ENCODE measurements around the gene ASCL2.

ASCL2 gene

GRCh38 chr11:2271327-2272227 is 1.2 kb upstream of the ASCL2 start:
- DNase-seq, result peak; percentile 14

- no peak for DNase-seq
Measured at GRCh38 chr11:2271077-2271326, 614 bp upstream of the ASCL2 start.

- DNase-seq, result peak; percentile 85
Measured at GRCh38 chr11:2269601-2270321, 627 bp downstream of the ASCL2 start.

- DNase-seq, result peak; percentile 58
Measured at GRCh38 chr11:2268729-2269600, 1.4 kb downstream of the ASCL2 start.

- no peak for DNase-seq
Measured at GRCh38 chr11:2267851-2268728, 2.3 kb downstream of the ASCL2 start.

DNA sequence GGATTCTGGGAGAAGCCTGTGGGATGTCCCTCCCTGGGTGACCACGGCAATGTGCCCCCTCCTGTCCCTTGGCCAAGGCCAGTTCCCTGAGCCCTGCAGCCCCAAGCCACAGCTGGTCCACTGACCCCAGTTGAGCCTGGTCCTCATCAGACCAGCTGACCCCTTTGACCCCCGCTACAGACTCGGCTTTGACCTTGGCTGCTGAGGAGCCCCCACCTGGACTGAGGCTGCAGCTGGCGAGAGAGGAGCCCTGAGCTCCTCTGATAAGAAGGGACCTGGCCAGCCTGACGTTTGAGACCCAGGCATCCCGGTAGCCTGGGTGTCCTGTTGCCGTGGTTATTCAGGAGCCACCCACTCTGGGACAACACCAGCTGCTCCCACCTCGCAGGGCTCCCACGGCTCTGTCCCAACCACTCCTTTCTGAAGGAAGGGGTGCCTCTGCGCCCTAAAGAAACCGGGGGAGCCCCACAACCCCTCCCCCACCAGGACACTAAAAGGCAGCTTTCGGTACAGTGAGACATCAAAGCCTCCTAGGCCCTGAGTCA is 3.0 kb downstream of the ASCL2 start:
- no peak for DNase-seq

- DNase-seq, result no peak
Measured at GRCh38 chr11:2266586-2267305, 3.6 kb downstream of the ASCL2 start.

- DNase-seq, result no peak
Measured at GRCh38 chr11:2265854-2266585, 4.4 kb downstream of the ASCL2 start.

GRCh38 chr11:2265396-2265795 is 5.0 kb downstream of the ASCL2 start:
- no peak for DNase-seq

DNA sequence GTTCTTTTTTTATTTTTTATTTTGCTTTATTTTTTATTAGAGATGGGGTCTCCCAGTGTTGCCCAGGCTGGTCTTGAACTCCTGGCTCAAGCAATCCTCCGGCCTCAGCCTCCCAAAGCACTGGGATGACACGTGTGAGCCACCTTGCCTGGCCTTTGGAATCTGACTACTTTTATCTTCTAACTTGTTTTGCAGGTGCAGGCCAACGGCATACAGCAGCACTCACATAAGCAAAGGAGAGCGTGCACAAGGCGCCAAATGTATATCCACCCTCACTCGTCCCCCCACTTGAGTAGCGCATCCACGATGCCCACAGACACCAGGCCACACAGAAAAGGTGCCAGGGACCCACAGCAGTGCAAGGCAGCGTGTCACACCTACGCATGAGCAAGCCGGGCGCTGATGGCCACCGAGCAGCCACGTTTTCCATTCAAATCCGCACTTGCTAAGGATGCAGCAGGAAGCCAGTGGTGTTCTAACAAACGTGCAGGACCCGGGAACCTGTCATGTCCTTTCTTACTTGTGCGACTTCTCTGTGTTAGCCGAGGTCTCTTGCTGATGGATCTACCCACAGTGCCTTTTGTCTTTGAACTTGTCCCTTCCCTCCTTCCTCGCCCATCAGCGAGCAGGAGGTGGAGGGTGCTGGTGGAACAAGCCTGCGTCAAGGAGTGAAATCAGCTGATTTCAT is 5.9 kb downstream of the ASCL2 start:
- no peak for DNase-seq

- DNase-seq, result no peak
Measured at GRCh38 chr11:2263724-2264360, 6.5 kb downstream of the ASCL2 start.

DNA sequence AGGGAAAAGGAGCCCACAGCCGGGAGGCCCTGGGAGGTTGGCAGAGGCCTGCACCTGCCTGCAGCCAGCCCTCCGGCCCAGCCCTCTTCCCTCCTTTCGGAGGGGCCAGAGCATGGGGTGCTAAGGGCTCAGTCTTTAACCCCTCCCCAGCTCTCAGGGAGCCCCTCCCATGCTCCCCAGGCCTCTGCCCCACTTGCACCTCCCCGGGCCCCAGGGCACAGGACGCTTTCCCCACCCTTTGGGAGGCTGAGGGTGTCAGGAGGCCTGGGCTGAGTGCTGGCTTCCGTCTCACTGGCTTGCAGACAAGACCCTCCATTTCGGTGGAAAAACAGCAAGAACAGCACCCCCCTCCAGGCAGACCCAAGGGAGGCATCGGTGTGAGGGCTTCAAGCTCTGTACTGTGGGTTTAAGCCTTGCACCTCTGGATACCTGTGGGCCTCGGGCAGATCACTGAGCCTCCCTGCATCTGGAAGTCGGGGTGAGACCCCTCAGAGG is 7.3 kb downstream of the ASCL2 start:
- DNase-seq, result no peak

GRCh38 chr11:2262301-2263070 is 7.9 kb downstream of the ASCL2 start:
- peak; percentile 15 for DNase-seq

GRCh38 chr11:2261436-2262230 is 8.8 kb downstream of the ASCL2 start:
- no peak for DNase-seq

- no peak for DNase-seq
Measured at GRCh38 chr11:2260491-2261364, 9.7 kb downstream of the ASCL2 start.

DNA sequence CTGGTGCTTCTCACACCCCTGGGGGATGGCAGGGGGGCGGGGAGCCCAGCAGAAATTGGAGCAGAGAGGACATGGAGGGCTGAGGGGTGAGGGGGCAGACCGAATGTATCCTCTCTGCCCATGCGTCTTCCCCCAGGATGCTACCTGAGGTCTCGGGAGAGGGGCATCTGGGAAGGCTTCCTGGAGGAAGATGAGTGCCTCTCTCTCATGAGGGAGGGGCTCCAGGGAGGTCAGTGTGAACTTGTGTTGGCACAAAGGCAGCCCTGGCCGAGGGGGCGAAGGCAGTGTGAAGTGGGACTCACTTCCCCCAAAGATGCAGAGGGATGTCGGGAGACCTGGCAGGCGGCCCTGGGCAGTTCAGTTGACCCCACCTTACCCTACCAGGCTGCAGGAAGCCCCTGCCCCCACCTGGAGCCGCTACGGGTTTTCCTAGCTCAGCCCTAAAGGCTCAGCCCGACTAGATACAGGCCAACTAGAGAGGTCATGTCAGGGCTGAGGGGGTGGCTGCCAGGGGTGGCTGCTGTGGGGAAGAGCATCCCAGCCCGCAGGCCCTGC is 10.4 kb downstream of the ASCL2 start:
- DNase-seq, result no peak
